ENCODE data around the gene ARHGAP26. TPM values are rescaled to one million over a fixed set of nuclear protein-coding genes. Genes with fewer than 3 reads are reported as not detected.

The ARHGAP26 gene
- total and polyA plus RNA-seq, 7 donors: 2.5 to 28.7 (median 12.0) TPM

DNA sequence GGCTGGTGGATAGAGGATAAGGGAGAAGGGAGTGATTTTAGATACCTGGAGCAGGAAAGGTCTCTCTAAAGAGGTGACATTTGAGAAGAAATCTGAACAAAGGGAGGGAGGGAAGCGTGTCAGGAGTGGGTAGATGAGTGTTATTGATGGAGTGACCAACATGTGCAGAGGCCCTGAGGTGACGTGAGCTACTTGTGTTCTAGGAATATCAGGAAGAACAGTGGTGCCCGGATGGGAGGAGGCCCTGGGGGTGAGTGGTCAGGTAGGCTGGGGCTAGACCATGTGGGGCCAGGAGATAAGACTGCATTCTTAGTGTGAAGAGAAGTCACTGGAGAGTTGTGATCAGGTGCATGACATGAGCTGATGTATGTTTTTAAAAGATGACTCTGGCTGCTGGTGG is 256.2 kb downstream of the ARHGAP26 start:
- Histone ChIP-seq H3K4me1 (peaks cover 56% of the 10 kb centered on the region), H3K36me3 (ENCODE audit: insufficient read depth in 1 of 2, low read depth in 1 of 2) (no peaks in the 10 kb centered on the region), H3K9me3 (no peaks in the 10 kb centered on the region), H3K27me3 (ENCODE audit: insufficient read depth in 3 of 3, low read length in 2 of 3) (no peaks in the 10 kb centered on the region), H3K27ac (peak overlapping the region; percentile 86), H3K4me3 (no peak overlapping the region)
- intact Hi-C loops (cut with DNase I): loop anchor here (10.0 kb wide), 2 partner anchors 378 to 478 kb away; partner anchors contain the start of gene NR3C1 (in 1 of the 2)
- TF ChIP-seq, protein P1, sequence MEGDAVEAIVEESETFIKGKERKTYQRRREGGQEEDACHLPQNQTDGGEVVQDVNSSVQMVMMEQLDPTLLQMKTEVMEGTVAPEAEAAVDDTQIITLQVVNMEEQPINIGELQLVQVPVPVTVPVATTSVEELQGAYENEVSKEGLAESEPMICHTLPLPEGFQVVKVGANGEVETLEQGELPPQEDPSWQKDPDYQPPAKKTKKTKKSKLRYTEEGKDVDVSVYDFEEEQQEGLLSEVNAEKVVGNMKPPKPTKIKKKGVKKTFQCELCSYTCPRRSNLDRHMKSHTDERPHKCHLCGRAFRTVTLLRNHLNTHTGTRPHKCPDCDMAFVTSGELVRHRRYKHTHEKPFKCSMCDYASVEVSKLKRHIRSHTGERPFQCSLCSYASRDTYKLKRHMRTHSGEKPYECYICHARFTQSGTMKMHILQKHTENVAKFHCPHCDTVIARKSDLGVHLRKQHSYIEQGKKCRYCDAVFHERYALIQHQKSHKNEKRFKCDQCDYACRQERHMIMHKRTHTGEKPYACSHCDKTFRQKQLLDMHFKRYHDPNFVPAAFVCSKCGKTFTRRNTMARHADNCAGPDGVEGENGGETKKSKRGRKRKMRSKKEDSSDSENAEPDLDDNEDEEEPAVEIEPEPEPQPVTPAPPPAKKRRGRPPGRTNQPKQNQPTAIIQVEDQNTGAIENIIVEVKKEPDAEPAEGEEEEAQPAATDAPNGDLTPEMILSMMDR (IDR thresholded peaks at IDR 0.05): no peak
- ATAC-seq: no peak
- no peak for DNase-seq
- 76 to 94% (median 76%) methylated on average over 3 of the region's 3 CpGs for WGBS, 3 donors

DNA sequence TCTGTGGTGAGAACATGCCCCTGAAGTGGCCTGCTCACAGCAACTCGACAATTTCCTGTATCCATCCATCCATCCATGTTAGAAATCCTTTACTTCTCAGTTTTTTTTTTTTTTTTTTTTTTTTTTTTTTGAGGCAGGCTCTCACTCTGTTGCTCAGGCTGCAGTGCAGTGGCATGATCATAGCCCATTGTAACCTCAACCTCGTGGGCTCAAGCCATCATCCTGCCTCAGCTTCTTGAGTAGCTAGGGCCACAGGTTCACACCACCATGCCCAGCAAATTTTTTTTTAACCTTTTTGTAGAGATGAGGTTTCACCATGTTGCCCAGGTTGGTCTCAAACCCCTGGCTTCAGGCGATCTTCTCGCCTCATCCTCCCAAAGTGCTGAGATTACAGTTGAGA is 259.1 kb downstream of the ARHGAP26 start:
- no peaks in the 10 kb centered on the region for H3K9me3 ChIP-seq
- H3K36me3 ChIP-seq (ENCODE audit: insufficient read depth in 1 of 2, low read depth in 1 of 2): no peaks in the 10 kb centered on the region
- intact Hi-C loops (cut with DNase I): loop anchor here (10.0 kb wide), 2 partner anchors 376 to 476 kb away; partner anchors contain the start of gene NR3C1 (in 1 of the 2)
- H3K27ac ChIP-seq: no peak overlapping the region
- ATAC-seq: no peak
- no peak for DNase-seq
- no peak overlapping the region for H3K4me3 ChIP-seq
- TF ChIP-seq, protein P1 (IDR thresholded peaks at IDR 0.05): no peak
- no peaks in the 10 kb centered on the region for H3K27me3 ChIP-seq (ENCODE audit: insufficient read depth in 3 of 3, low read length in 2 of 3)
- WGBS, 3 donors: 84 to 88% (median 87%) methylated on average over 4 of the region's 4 CpGs
- H3K4me1 ChIP-seq: peaks cover 60% of the 10 kb centered on the region

DNA sequence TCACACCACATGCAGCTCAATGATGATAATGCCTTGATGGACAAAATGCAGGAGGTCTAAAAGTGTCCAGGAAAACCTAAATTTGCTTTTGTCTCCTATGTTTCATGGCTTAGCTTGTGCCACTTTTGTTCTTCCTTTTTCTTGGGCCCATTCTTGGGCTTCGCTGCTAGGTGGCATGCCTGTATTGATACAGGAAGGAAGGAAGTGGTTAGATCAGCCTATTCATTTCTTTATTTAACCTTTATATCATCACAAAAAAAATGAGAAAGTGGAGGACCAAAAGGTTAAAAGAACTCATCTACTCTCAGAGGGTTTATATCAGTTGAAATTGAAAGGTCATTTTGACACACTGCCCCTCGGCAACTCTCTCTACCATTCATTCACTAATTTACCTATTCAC is 260.2 kb downstream of the ARHGAP26 start:
- H3K36me3 ChIP-seq (ENCODE audit: insufficient read depth in 1 of 2, low read depth in 1 of 2): no peaks in the 10 kb centered on the region
- intact Hi-C loops (cut with DNase I): no loop called here
- TF ChIP-seq, protein P1 (IDR thresholded peaks at IDR 0.05): no peak
- no peak for ATAC-seq
- DNase-seq: no peak
- 55 to 78% (median 67%) methylated on average over 2 of the region's 2 CpGs for WGBS, 3 donors
- no peak overlapping the region for H3K4me3 ChIP-seq
- no peaks in the 10 kb centered on the region for H3K27me3 ChIP-seq (ENCODE audit: insufficient read depth in 3 of 3, low read length in 2 of 3)
- no peak overlapping the region for H3K27ac ChIP-seq
- H3K9me3 ChIP-seq: no peaks in the 10 kb centered on the region
- peaks cover 58% of the 10 kb centered on the region for H3K4me1 ChIP-seq

DNA sequence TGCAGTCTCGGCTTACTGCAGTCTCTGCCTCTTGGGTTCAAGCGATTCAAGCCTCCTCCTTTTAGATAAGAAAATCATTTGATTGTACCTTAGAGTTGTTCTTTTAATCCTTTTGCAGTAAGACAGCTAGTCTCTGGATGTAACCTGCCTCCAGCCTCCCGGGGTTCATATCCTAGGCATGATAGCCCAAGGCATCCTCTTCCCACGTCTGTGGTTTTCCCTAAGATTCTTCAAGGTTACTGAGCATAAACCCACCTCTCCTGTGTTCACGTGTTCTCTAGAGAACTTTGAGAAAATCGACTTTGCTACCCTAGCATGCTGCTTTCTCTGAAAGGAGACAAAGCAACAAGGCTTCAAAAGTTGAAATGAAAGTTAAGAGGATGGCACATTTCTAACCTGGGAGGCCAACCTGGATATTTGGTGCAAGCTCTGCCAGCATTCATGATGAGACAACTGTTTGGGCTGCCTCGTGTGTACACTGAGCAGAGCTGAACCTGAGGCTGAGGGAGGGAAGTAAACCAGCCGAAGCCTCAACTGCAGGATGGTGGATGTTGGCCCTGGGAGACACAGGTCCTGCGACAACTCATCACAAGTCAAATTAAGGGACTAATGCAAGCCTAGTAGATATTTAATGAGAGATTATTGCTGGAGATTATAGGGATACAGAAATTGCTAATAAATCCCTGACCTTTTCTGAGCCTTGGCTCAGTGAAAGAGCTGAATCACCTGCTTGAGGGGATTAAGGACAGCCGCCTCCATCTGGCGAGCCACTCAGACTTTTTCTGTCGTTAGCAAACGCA is 261.8 kb downstream of the ARHGAP26 start:
- WGBS, 3 donors: 48 to 62% (median 53%) methylated on average over 13 of the region's 13 CpGs
- Histone ChIP-seq H3K4me3 (peak overlapping the region; percentile 1), H3K27ac (peak overlapping the region; percentile 59), H3K36me3 (ENCODE audit: insufficient read depth in 1 of 2, low read depth in 1 of 2) (no peaks in the 10 kb centered on the region), H3K9me3 (no peaks in the 10 kb centered on the region), H3K4me1 (peaks cover 47% of the 10 kb centered on the region), H3K27me3 (ENCODE audit: insufficient read depth in 3 of 3, low read length in 2 of 3) (no peaks in the 10 kb centered on the region)
- no peak for DNase-seq
- ATAC-seq: peak in 3 of 4 donors; percentile 65 to 75 (median 68)
- intact Hi-C loops (cut with DNase I): no loop called here
- TF ChIP-seq, protein P1 (IDR thresholded peaks at IDR 0.05): no peak

DNA sequence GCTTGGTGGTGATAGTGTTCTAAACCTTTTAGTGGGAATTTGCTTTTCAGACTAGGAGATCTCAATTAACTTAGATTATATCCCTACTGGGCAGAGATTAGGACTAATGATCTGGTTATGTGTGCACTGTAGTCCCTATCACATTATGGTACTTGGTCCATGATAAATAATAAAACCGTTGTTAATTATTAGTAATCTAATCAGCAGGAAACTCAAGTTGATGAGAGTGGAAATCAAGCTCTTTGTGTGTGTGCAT is 262.3 kb downstream of the ARHGAP26 start:
- TF ChIP-seq, protein P1 (IDR thresholded peaks at IDR 0.05): no peak

More for the DNA sequence above, 262.3 kb downstream of the ARHGAP26 start:
- Histone ChIP-seq H3K27me3 (ENCODE audit: insufficient read depth in 3 of 3, low read length in 2 of 3) (no peaks in the 10 kb centered on the region), H3K36me3 (ENCODE audit: insufficient read depth in 1 of 2, low read depth in 1 of 2) (no peaks in the 10 kb centered on the region), H3K4me1 (peaks cover 47% of the 10 kb centered on the region), H3K4me3 (peak overlapping the region; percentile 1), H3K9me3 (no peaks in the 10 kb centered on the region), H3K27ac (peak overlapping the region; percentile 59)
- intact Hi-C loops (cut with DNase I): no loop called here
- ATAC-seq (no peak), DNase-seq (no peak)
- WGBS, 3 donors: 37 to 47% (median 42%) methylated on average over 1 of the region's 1 CpG
